HepG2 (cell line): ENCODE results near the gene SCAPER. TPM values are rescaled to one million over a fixed set of nuclear protein-coding genes. Genes with fewer than 3 reads are reported as not detected.

ENCODE experiments used
- ARNT2 ChIP-seq: sonication (generic); formaldehyde crosslinking; IDR thresholded peaks from 2 replicates; pipeline ENCODE4 v1.8.0; 2022; ENCODE audit warnings: mild to moderate bottlenecking, low read depth, missing genetic modification reagents, moderate library complexity
- CENPX ChIP-seq: sonication (generic); formaldehyde crosslinking; IDR thresholded peaks from 2 replicates; pipeline ENCODE4 v1.9.0; 2021; ENCODE audit warnings: mild to moderate bottlenecking, missing genetic modification reagents, moderate library complexity
- DDIT3 ChIP-seq: sonication (generic); formaldehyde crosslinking; IDR thresholded peaks from 2 replicates; pipeline ENCODE4 v1.4.0; 2020; ENCODE audit warnings: mild to moderate bottlenecking, missing genetic modification reagents
- HBP1 ChIP-seq: IDR thresholded peaks from 2 replicates; pipeline ENCODE4 v1.6.1; 2016; ENCODE audit warnings: low read depth, control low read depth
- HDAC6 ChIP-seq: fragments of 200-600 bp; sonication (generic); IDR thresholded peaks from 2 replicates; pipeline ENCODE4 v1.7.0; 2017; ENCODE audit warnings: mild to moderate bottlenecking, antibody characterized with exemption, low read length, low read depth
- JUN ChIP-seq: sonication (generic); formaldehyde crosslinking; IDR thresholded peaks from 2 replicates; pipeline ENCODE4 v1.4.0; 2020; ENCODE audit warnings: mild to moderate bottlenecking, missing genetic modification reagents
- NFE2L1 ChIP-seq: sonication (generic); formaldehyde crosslinking; IDR thresholded peaks from 2 replicates; pipeline ENCODE4 v1.4.0; 2020; ENCODE audit warnings: missing genetic modification reagents, mild to moderate bottlenecking, borderline replicate concordance
- PHF20 ChIP-seq: sonication (generic); formaldehyde crosslinking; IDR thresholded peaks from 2 replicates; pipeline ENCODE4 v1.5.0; 2020; ENCODE audit warnings: mild to moderate bottlenecking, missing genetic modification reagents
- RORA ChIP-seq: sonication (generic); formaldehyde crosslinking; IDR thresholded peaks from 2 replicates; pipeline ENCODE4 v1.5.0; 2020; ENCODE audit warnings: mild to moderate bottlenecking, missing genetic modification reagents, moderate library complexity
- SMARCC2 ChIP-seq: fragments of 450-650 bp; IDR thresholded peaks from 2 replicates; pipeline ENCODE4 v1.6.1; 2017; ENCODE audit warnings: antibody characterized with exemption, mild to moderate bottlenecking
- SSRP1 ChIP-seq: IDR thresholded peaks from 2 replicates; pipeline ENCODE4 v1.6.1; 2016; ENCODE audit warnings: control low read depth
- TEAD2 ChIP-seq: sonication (generic); formaldehyde crosslinking; IDR thresholded peaks from 2 replicates; pipeline ENCODE4 v1.9.0; 2021; ENCODE audit warnings: missing genetic modification reagents
- THYN1 ChIP-seq: sonication (generic); formaldehyde crosslinking; IDR thresholded peaks from 2 replicates; pipeline ENCODE4 v1.8.1; 2023; ENCODE audit warnings: low read depth, mild to moderate bottlenecking, moderate library complexity, missing genetic modification reagents, borderline replicate concordance
- ZFYVE20 ChIP-seq: sonication (generic); formaldehyde crosslinking; IDR thresholded peaks from 2 replicates; pipeline ENCODE4 v1.8.0; 2023; ENCODE audit warnings: low read depth, mild to moderate bottlenecking, moderate library complexity, missing genetic modification reagents, borderline replicate concordance
- ZMYM3 ChIP-seq: sonication (generic); formaldehyde crosslinking; IDR thresholded peaks from 2 replicates; pipeline ENCODE4 v1.5.1; 2020; ENCODE audit warnings: mild to moderate bottlenecking, missing genetic modification reagents
- ZNF274 ChIP-seq: sonication (generic); formaldehyde crosslinking; IDR thresholded peaks from 2 replicates; pipeline ENCODE4 v1.5.1; 2020; ENCODE audit warnings: mild to moderate bottlenecking, missing genetic modification reagents
- ZNF563 ChIP-seq: sonication (generic); formaldehyde crosslinking; IDR thresholded peaks from 2 replicates; pipeline ENCODE4 v1.8.0; 2022; ENCODE audit warnings: mild to moderate bottlenecking, moderate library complexity, missing genetic modification reagents
- ZNF574 ChIP-seq: sonication (generic); formaldehyde crosslinking; IDR thresholded peaks from 2 replicates; pipeline ENCODE4 v1.4.0; 2020; ENCODE audit warnings: missing genetic modification reagents
- ZNF614 ChIP-seq: IDR thresholded peaks from 2 replicates; pipeline ENCODE4 v1.6.1; 2018; ENCODE audit warnings: missing biosample characterization, missing genetic modification reagents, inconsistent platforms, borderline replicate concordance
- ZNF792 ChIP-seq: IDR thresholded peaks from 2 replicates; pipeline ENCODE4 v1.6.1; 2016
- ZSCAN30 ChIP-seq: sonication (generic); formaldehyde crosslinking; IDR thresholded peaks from 2 replicates; pipeline ENCODE4 v1.5.0; 2020; ENCODE audit warnings: mild to moderate bottlenecking, missing genetic modification reagents
- polyA plus RNA-seq, 8 experiments: library from polyadenylated mRNA; depleted of rRNA in 3 of 8; stranded (reverse) in 7 of 8; unstranded in 1 of 8; fragments of >200 nt; fragmentation: Illumina TruSeq in 4 of 8; extraction: Trizol in 4 of 8; gene quantifications; 2 replicates each; pipeline versions ENCODE4 v1.2.1 to v1.2.3, GENCODE V29; 2011 to 2016; ENCODE audit warnings: low read depth in 4 of 8, missing spikeins in 1 of 8, mixed read lengths in 1 of 8; ENCODE audit not compliant: insufficient read depth in 1 of 8
- total RNA-seq, 5 experiments: library from RNA; depleted of rRNA; stranded (reverse); fragments of >200 nt; fragmentation: Illumina TruSeq; extraction: Trizol; gene quantifications; 2 replicates each; pipeline ENCODE4 v1.2.3, GENCODE V29; 2016; ENCODE audit warnings: low read depth in 1 of 5
- TF ChIP-seq, protein P1 (sequence below): IDR thresholded peaks from 2 replicates; pipeline ENCODE4 v1.6.1; 2016
- TF ChIP-seq, protein P2 (sequence below): IDR thresholded peaks from 2 replicates; pipeline ENCODE4 v1.6.1; 2016; ENCODE audit warnings: mild to moderate bottlenecking

The SCAPER gene
- total and polyA plus RNA-seq, 2 of the 13 experiments (the other 11 are each of a cell fraction or from before 2014, with no cell fraction given), result 4.3 to 10.5 TPM

DNA sequence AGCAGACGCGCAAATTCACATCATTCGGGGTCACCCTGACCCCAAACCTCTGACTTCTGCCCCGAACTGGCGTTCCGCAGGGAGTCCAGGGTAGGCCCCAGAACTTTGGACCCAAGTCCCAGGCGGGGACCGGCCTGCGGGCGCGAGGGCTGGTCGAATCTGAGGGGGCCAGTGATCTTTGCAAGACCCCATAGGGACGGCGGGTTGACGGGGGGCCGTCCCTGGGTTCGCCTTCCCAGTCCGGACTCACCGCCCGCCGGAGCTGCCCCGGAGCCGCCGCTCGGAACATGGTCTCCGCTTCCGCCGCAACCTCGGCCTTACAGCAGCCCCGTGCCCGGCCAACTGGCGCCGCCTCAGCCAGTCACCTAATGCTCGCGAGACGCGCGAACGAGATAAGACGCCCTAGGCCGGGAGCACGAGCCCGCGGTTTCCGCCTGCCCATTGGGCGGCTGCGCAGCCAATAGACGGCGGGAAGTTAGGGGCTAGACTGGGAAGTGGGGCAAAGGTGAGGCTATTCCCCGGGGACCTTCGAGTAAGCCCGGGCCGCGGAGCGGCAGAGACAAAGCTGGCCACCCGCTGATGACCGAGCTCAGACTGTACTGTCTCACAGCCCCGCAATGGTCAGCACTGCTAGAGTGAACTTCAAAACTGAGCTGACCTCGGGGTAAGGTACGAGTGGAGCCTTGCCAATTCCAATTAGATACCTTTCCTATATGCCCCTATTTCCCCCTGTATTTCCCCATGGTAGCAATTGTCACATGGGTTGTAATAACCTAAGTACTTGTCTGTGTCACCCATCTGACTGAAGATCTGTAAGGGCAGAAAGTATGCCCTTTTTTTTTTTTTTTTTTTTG lies 593.8 kb downstream of the SCAPER start, which contains the start of gene ETFA (continued):
- TF ChIP-seq, protein P1, sequence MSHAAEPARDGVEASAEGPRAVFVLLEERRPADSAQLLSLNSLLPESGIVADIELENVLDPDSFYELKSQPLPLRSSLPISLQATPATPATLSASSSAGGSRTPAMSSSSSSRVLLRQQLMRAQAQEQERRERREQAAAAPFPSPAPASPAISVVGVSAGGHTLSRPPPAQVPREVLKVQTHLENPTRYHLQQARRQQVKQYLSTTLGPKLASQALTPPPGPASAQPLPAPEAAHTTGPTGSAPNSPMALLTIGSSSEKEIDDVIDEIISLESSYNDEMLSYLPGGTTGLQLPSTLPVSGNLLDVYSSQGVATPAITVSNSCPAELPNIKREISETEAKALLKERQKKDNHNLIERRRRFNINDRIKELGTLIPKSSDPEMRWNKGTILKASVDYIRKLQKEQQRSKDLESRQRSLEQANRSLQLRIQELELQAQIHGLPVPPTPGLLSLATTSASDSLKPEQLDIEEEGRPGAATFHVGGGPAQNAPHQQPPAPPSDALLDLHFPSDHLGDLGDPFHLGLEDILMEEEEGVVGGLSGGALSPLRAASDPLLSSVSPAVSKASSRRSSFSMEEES (CRISPR knock-in tag), result peak; percentile 65; the same call in 1 of the 2 replicates
- no peak for TF ChIP-seq ZSCAN30 (CRISPR knock-in tag)
- peak; percentile 96 for TF ChIP-seq ARNT2 (CRISPR knock-in tag)
- TF ChIP-seq HBP1, result peak; percentile 86; the same call in 1 of the 2 replicates
- peak; percentile 45; the same call in 1 of the 2 replicates for TF ChIP-seq ZMYM3 (CRISPR knock-in tag)
- TF ChIP-seq SMARCC2, result no peak
- no peak for TF ChIP-seq ZFYVE20 (CRISPR knock-in tag)
- TF ChIP-seq ZNF614 (CRISPR knock-in tag), result peak; percentile 64; the same call in 1 of the 2 replicates
- no peak for TF ChIP-seq THYN1
- TF ChIP-seq ZNF574 (CRISPR knock-in tag), result peak; percentile 72; the same call in 1 of the 2 replicates
- TF ChIP-seq HDAC6, result no peak
- 0 out of 2 replicates have a peak, but pooled peaks have one; percentile 46 for TF ChIP-seq JUN (CRISPR knock-in tag)
- TF ChIP-seq NFE2L1, result peak; percentile 53; the same call in 1 of the 2 replicates
- no peak; the same call in none of the 2 replicates for TF ChIP-seq ZNF274 (CRISPR knock-in tag)
- TF ChIP-seq DDIT3 (CRISPR knock-in tag), result no peak
- TF ChIP-seq ZNF792 (CRISPR knock-in tag), result peak; percentile 64; the same call in 1 of the 2 replicates
- TF ChIP-seq RORA (CRISPR knock-in tag), result no peak
- no peak for TF ChIP-seq CENPX (CRISPR knock-in tag)
- TF ChIP-seq ZNF563 (CRISPR knock-in tag), result peak; percentile 90
- TF ChIP-seq PHF20 (CRISPR knock-in tag), result peak; percentile 72
- no peak for TF ChIP-seq SSRP1 (CRISPR knock-in tag)
- TF ChIP-seq, protein P2, sequence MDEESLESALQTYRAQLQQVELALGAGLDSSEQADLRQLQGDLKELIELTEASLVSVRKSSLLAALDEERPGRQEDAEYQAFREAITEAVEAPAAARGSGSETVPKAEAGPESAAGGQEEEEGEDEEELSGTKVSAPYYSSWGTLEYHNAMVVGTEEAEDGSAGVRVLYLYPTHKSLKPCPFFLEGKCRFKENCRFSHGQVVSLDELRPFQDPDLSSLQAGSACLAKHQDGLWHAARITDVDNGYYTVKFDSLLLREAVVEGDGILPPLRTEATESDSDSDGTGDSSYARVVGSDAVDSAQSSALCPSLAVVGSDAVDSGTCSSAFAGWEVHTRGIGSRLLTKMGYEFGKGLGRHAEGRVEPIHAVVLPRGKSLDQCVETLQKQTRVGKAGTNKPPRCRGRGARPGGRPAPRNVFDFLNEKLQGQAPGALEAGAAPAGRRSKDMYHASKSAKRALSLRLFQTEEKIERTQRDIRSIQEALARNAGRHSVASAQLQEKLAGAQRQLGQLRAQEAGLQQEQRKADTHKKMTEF, result peak; percentile 92
- no peak for TF ChIP-seq TEAD2 (CRISPR knock-in tag)
